ENCODE data around the gene GDPGP1. TPM values are rescaled to one million over a fixed set of nuclear protein-coding genes. Genes with fewer than 3 reads are reported as not detected.

Gene GDPGP1
- total RNA-seq, 4 donors from 2014 or later, result 1.8 to 6.9 (median 4.3) TPM

DNA sequence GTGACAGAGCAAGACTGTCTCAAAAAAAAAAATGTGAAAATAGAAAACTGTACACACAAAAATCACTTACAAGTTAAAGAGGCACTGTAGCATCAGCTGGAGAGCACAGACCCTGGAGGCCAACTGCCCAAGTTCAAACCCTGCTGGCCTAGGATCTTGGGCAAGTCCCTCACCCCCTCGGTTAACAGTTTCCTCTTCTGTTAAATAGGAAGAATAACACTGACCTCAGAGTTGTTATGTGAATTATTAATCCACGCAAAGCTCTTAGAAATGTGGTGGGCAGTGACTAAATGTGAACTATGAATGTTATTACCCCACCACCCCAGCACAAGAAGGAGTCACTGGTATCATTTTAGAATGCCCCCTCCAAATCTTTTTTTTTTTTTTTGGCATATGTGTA lies 11.5 kb upstream of the GDPGP1 start:
- Histone ChIP-seq H3K4me3 (no peak overlapping the region), H3K4me1 (peaks cover 6 to 9% of the 10 kb centered on the region in 2 donors), H3K9me3 (no peaks in the 10 kb centered on the region), H3K36me3 (peaks cover 0 to 28% of the 10 kb centered on the region in 2 donors), H3K27ac (no peak overlapping the region), H3K27me3 (no peaks in the 10 kb centered on the region)
- intact Hi-C loops (cut with DNase I; ENCODE audit: low total_unique reads), result loop anchor here (10.0 kb wide), 1 partner anchor 458 kb away; no protein-coding TSS in a partner anchor
- no peak for DNase-seq
- no peak for ATAC-seq
- TF ChIP-seq, protein P1, sequence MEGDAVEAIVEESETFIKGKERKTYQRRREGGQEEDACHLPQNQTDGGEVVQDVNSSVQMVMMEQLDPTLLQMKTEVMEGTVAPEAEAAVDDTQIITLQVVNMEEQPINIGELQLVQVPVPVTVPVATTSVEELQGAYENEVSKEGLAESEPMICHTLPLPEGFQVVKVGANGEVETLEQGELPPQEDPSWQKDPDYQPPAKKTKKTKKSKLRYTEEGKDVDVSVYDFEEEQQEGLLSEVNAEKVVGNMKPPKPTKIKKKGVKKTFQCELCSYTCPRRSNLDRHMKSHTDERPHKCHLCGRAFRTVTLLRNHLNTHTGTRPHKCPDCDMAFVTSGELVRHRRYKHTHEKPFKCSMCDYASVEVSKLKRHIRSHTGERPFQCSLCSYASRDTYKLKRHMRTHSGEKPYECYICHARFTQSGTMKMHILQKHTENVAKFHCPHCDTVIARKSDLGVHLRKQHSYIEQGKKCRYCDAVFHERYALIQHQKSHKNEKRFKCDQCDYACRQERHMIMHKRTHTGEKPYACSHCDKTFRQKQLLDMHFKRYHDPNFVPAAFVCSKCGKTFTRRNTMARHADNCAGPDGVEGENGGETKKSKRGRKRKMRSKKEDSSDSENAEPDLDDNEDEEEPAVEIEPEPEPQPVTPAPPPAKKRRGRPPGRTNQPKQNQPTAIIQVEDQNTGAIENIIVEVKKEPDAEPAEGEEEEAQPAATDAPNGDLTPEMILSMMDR (IDR thresholded peaks at IDR 0.05 in 4 of 5, conservative IDR thresholded peaks at IDR 0.05 in 1 of 5), result no peak
- no peak for TF ChIP-seq POLR2A (IDR thresholded peaks at IDR 0.05)
- in situ Hi-C loops (cut with MboI; ENCODE audit: low sequenced_read_pairs in 4 of 4), result loop anchor here in 1 of 4 donors (25.0 kb wide), 1 partner anchor 310 kb away; the partner anchor contains the start of gene ARPIN

DNA sequence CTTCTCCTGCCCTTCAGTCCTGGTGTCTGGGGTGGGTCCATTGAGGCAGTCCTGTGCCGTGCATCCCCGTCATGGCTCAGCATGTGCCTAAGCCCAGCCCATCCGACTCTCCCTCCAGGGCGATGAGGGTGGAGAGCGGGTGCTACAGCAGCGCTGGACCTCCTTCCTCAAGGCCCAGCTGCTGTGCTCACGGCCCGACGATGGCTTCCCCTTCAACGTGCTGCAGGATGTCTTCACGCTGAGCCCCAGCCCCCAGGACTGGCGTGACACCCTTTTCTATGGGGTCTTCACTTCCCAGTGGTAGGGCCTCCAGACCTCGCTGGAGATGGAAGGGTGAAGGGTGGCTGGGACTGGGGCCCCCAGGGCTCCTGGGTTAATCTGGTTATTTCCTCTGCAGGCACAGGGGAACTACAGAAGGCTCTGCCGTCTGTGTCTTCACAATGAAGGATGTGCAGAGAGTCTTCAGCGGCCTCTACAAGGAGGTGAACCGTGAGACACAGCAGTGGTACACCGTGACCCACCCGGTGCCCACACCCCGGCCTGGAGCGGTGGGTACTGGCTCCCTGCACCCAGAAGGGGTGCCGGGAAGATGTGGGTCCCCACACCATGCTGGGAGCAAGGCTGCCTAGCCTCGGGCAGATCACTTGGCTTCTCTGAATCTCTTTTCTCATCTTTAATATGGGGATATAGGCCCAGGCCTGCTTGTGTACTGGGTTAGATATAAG lies 10.4 kb upstream of the GDPGP1 start:
- peaks cover 0 to 37% of the 10 kb centered on the region in 2 donors for H3K36me3 ChIP-seq
- H3K27me3 ChIP-seq, result no peaks in the 10 kb centered on the region
- DNase-seq, result no peak
- peaks cover 6 to 9% of the 10 kb centered on the region in 2 donors for H3K4me1 ChIP-seq
- intact Hi-C loops (cut with DNase I; ENCODE audit: low total_unique reads), result loop anchor here (10.0 kb wide), 1 partner anchor 459 kb away; no protein-coding TSS in a partner anchor
- TF ChIP-seq POLR2A (IDR thresholded peaks at IDR 0.05), result no peak
- TF ChIP-seq, protein P1 (IDR thresholded peaks at IDR 0.05 in 4 of 5, conservative IDR thresholded peaks at IDR 0.05 in 1 of 5), result no peak
- H3K4me3 ChIP-seq, result no peak overlapping the region
- in situ Hi-C loops (cut with MboI; ENCODE audit: low sequenced_read_pairs in 4 of 4), result loop anchor here in 1 of 4 donors (25.0 kb wide), 1 partner anchor 311 kb away; the partner anchor contains the start of gene ARPIN
- no peaks in the 10 kb centered on the region for H3K9me3 ChIP-seq
- no peak for ATAC-seq
- no peak overlapping the region for H3K27ac ChIP-seq

DNA sequence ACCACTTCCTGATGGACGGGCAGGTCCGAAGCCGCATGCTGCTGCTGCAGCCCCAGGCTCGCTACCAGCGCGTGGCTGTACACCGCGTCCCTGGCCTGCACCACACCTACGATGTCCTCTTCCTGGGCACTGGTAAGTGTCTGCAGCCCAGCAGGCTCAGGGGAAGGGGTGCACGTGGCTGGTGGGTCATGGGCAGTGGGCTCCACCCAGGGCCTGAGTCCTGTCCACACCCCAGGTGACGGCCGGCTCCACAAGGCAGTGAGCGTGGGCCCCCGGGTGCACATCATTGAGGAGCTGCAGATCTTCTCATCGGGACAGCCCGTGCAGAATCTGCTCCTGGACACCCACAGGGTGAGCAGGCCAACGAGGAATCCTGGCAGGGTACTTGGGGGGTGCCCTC lies 9.0 kb upstream of the GDPGP1 start:
- Histone ChIP-seq H3K4me3 (no peak overlapping the region), H3K27me3 (no peaks in the 10 kb centered on the region), H3K36me3 (peaks cover 0 to 50% of the 10 kb centered on the region in 2 donors), H3K27ac (no peak overlapping the region), H3K9me3 (no peaks in the 10 kb centered on the region), H3K4me1 (peaks cover 9 to 11% of the 10 kb centered on the region in 2 donors)
- intact Hi-C loops (cut with DNase I; ENCODE audit: low total_unique reads) (loop anchor here (10.0 kb wide), 1 partner anchor 460 kb away; no protein-coding TSS in a partner anchor), in situ Hi-C loops (cut with MboI; ENCODE audit: low sequenced_read_pairs in 4 of 4) (no loop called here)
- no peak for ATAC-seq
- DNase-seq, result no peak
- TF ChIP-seq, protein P1 (IDR thresholded peaks at IDR 0.05 in 4 of 5, conservative IDR thresholded peaks at IDR 0.05 in 1 of 5), result no peak
- TF ChIP-seq POLR2A (IDR thresholded peaks at IDR 0.05), result no peak

DNA sequence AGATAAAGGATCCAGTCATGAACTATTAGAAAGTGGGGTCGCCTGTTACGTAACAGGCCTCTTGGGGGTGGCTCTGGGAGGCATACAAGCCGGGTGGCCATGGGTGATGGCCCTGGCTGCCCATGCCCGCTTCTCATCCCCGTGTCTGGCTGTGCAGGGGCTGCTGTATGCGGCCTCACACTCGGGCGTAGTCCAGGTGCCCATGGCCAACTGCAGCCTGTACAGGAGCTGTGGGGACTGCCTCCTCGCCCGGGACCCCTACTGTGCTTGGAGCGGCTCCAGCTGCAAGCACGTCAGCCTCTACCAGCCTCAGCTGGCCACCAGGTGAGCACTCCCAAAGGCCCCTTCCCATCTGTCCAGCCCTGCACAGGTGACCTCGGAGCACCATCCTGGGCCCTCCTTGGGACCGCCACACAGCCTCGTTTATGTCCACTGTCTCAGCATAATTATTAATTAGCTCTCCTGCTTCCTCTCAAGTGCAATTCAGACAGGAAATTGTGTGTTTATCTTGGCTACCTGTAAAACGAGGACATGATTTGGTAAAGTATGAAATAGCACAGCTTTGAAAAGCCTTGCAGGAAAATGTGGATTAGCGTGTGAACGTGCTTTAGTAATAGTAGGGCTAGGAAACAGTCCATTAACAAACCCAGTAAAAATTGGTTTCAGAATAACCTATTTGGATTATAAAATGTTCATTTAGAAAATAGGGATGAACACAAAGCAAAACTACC lies 8.3 kb upstream of the GDPGP1 start:
- H3K27ac ChIP-seq, result no peak overlapping the region
- no peaks in the 10 kb centered on the region for H3K9me3 ChIP-seq
- no peaks in the 10 kb centered on the region for H3K27me3 ChIP-seq
- H3K4me1 ChIP-seq, result peaks cover 14 to 18% of the 10 kb centered on the region in 2 donors
- intact Hi-C loops (cut with DNase I; ENCODE audit: low total_unique reads), result loop anchor here (10.0 kb wide), 1 partner anchor 461 kb away; no protein-coding TSS in a partner anchor
- no peak overlapping the region for H3K4me3 ChIP-seq
- no peak for ATAC-seq
- no peak for TF ChIP-seq POLR2A (IDR thresholded peaks at IDR 0.05)
- TF ChIP-seq, protein P1 (IDR thresholded peaks at IDR 0.05 in 4 of 5, conservative IDR thresholded peaks at IDR 0.05 in 1 of 5), result no peak
- in situ Hi-C loops (cut with MboI; ENCODE audit: low sequenced_read_pairs in 4 of 4), result no loop called here
- H3K36me3 ChIP-seq, result peaks cover 0 to 56% of the 10 kb centered on the region in 2 donors
- no peak for DNase-seq
